Measurements from ENCODE around the gene DNAH14.

DNA sequence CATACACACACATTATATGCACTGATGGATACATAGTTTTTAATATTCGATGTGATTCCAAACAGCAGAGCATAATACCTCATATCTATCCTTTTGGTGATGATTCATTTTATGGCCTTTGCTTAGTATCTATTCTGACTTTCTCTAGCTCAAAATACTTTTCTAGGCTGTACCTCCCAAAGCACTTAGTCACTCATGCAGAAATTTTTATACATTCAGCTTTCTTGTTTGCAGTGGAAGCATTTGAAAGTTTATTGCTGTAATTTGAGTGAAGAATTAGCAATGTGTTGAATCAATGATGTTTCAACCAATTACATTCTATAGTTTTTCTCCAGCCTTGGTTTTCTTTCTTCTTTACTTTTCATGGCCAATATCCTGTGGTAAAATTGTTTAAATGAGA is 431.7 kb downstream of the DNAH14 start:
- TF ChIP-seq ZNF274 (IDR thresholded peaks at IDR 0.05; ENCODE audit: low read depth, low read length) (no peak), POLR2A (IDR thresholded peaks at IDR 0.05; ENCODE audit: borderline replicate concordance, extremely low read depth, insufficient read depth, insufficient read length) (no peak), EZH2 (IDR thresholded peaks at IDR 0.05) (no peak), CEBPB (IDR thresholded peaks at IDR 0.05; ENCODE audit: low read depth) (no peak), SRF (IDR thresholded peaks at IDR 0.05; ENCODE audit: low read depth) (no peak), POLR2AphosphoS5 (IDR thresholded peaks at IDR 0.05; ENCODE audit: low read depth, low read length) (no peak), SP1 (IDR thresholded peaks at IDR 0.05; ENCODE audit: low read depth) (no peak), CBX3 (IDR thresholded peaks at IDR 0.05; ENCODE audit: low read depth) (no peak)
- TF ChIP-seq, protein P1, sequence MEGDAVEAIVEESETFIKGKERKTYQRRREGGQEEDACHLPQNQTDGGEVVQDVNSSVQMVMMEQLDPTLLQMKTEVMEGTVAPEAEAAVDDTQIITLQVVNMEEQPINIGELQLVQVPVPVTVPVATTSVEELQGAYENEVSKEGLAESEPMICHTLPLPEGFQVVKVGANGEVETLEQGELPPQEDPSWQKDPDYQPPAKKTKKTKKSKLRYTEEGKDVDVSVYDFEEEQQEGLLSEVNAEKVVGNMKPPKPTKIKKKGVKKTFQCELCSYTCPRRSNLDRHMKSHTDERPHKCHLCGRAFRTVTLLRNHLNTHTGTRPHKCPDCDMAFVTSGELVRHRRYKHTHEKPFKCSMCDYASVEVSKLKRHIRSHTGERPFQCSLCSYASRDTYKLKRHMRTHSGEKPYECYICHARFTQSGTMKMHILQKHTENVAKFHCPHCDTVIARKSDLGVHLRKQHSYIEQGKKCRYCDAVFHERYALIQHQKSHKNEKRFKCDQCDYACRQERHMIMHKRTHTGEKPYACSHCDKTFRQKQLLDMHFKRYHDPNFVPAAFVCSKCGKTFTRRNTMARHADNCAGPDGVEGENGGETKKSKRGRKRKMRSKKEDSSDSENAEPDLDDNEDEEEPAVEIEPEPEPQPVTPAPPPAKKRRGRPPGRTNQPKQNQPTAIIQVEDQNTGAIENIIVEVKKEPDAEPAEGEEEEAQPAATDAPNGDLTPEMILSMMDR (IDR thresholded peaks at IDR 0.05 in 2 of 3, conservative IDR thresholded peaks at IDR 0.05 in 1 of 3; ENCODE audit: borderline replicate concordance in 1 of 3, insufficient read depth in 1 of 3, low read depth in 2 of 3, low read length in 2 of 3) = no peak
- TF ChIP-seq, protein P2, sequence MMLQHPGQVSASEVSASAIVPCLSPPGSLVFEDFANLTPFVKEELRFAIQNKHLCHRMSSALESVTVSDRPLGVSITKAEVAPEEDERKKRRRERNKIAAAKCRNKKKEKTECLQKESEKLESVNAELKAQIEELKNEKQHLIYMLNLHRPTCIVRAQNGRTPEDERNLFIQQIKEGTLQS (IDR thresholded peaks at IDR 0.05) = no peak
